SH-SY5Y (cell line): ENCODE measurements around the gene PRCD.

Experiments used
- GATA2 ChIP-seq: IDR thresholded peaks from 2 replicates; pipeline ENCODE4 v1.6.1; 2011; ENCODE audit warnings: mild to moderate bottlenecking, low read depth, low read length
- GATA3 ChIP-seq: IDR thresholded peaks from 2 replicates; pipeline ENCODE4 v1.6.1; 2011; ENCODE audit warnings: low read depth, mild to moderate bottlenecking, low read length, moderate library complexity

GRCh38 chr17:76542566-76542971 lies 2.7 kb downstream of the PRCD start:
- TF ChIP-seq GATA3 (no peak), GATA2 (no peak)
